PFSK-1 (cell line): ENCODE measurements around the gene SGPP1.

ENCODE experiments used
- FOXP2 ChIP-seq: optimal IDR thresholded peaks from 2 replicates; pipeline ENCODE3; 2011; ENCODE audit warnings: borderline replicate concordance, control low read depth, inconsistent platforms; ENCODE audit not compliant: insufficient read depth; ENCODE audit errors: extremely low read length, extremely low read depth
- POLR2AphosphoS5 ChIP-seq: IDR thresholded peaks from 2 replicates; pipeline ENCODE4 v1.6.1; 2012; ENCODE audit warnings: low read depth, mild to moderate bottlenecking, control low read depth, low read length, moderate library complexity
- REST ChIP-seq, 2 experiments: IDR thresholded peaks; 2 replicates each; pipeline versions ENCODE4 v1.6.1 to v1.8.0; 2011 to 2012; ENCODE audit warnings: low read depth in 2 of 2, low read length in 2 of 2, control low read depth in 1 of 2, inconsistent platforms in 1 of 2, mild to moderate bottlenecking in 1 of 2, moderate library complexity in 1 of 2; ENCODE audit not compliant: insufficient read depth in 1 of 2
- SIN3A ChIP-seq: IDR thresholded peaks from 2 replicates; pipeline ENCODE4 v1.6.1; 2012; ENCODE audit warnings: mild to moderate bottlenecking, low read length, moderate library complexity, borderline replicate concordance; ENCODE audit not compliant: insufficient read depth
- TAF1 ChIP-seq: IDR thresholded peaks from 2 replicates; pipeline ENCODE4 v1.6.1; 2012; ENCODE audit warnings: low read length, control low read depth, borderline replicate concordance; ENCODE audit not compliant: insufficient read depth

GRCh38 chr14:63735720-63736119 is 7.9 kb upstream of the SGPP1 start:
- TF ChIP-seq TAF1, result no peak
- no peak for TF ChIP-seq POLR2AphosphoS5
- TF ChIP-seq SIN3A, result no peak
- no peak for TF ChIP-seq FOXP2
- no peak for TF ChIP-seq REST (IDR thresholded peaks at IDR 0.05; ENCODE audit: insufficient read depth in 1 of 2, low read depth in 2 of 2, low read length in 2 of 2)
